A549 (cell line): ENCODE measurements around the gene FADS6. TPM values are rescaled to one million over a fixed set of nuclear protein-coding genes. Genes with fewer than 3 reads are reported as not detected.
"Not testable (repeated sequence)": the region's sequence is repeated elsewhere in the genome, so short reads cannot be mapped to it uniquely, and the experiment has no call there.

Experiments
- ATAC-seq, 2 experiments: fragments of 200-7000 bp in 1 of 2; fragments of >200 bp in 1 of 2; cut with Nextera tagmentation in 1 of 2; cut with Tn5 transposase in 1 of 2; 3 replicates each; pipeline versions ENCODE4 v1.8.0 to v1.9.1; 2018 to 2020; ENCODE audit warnings: mild to moderate bottlenecking in 1 of 2, moderate library complexity in 1 of 2
- CTCF ChIA-PET: fragments of 300-600 bp; sonication (Branson Sonifier 250); formaldehyde crosslinking; extraction: SDS; loops from one replicate; lab custom pipeline; 2021; ENCODE audit warnings: antibody characterized with exemption, inconsistent platforms; lab: Yijun Ruan, JAX
- POLR2A ChIA-PET: fragments of 350-600 bp; formaldehyde crosslinking; extraction: SDS; loops from one replicate; lab custom pipeline; 2021; ENCODE audit warnings: antibody characterized with exemption, inconsistent platforms; lab: Yijun Ruan, JAX
- DNase-seq, 2 experiments: peaks; one replicate each; pipeline versions ENCODE4 v3.0.0 to v3.0.0-alpha.2; 2011 to 2016; ENCODE audit warnings: low read depth in 1 of 2, low spot score in 1 of 2
- FAIRE-seq: peaks from 2 replicates; lab custom pipeline; 2011; peaks lifted over from hg19 to GRCh38; lab: Jason Lieb, UNC
- H3K27ac ChIP-seq, 2 experiments: fragments of >200 bp; sonication (Bioruptor Twin); formaldehyde crosslinking; 3 replicates each; pipeline ENCODE4 v1.5.1; 2016 to 2017
- H3K4me1 ChIP-seq: fragments of >200 bp; sonication (Bioruptor Twin); formaldehyde crosslinking; 3 replicates; pipeline ENCODE4 v1.6.1; 2016
- H3K4me2 ChIP-seq: fragments of >200 bp; sonication (Bioruptor Twin); formaldehyde crosslinking; 3 replicates; pipeline ENCODE4 v1.6.1; 2016
- H3K4me3 ChIP-seq: fragments of >200 bp; sonication (Bioruptor Twin); formaldehyde crosslinking; 3 replicates; pipeline ENCODE4 v1.5.1; 2016
- H3K9me3 ChIP-seq: fragments of >200 bp; sonication (Bioruptor Twin); formaldehyde crosslinking; 3 replicates; pipeline ENCODE4 v1.6.1; 2016
- CBX2 ChIP-seq: fragments of 200-600 bp; sonication (generic); IDR thresholded peaks from 2 replicates; pipeline ENCODE4 v1.6.1; 2016; ENCODE audit warnings: low read depth, mild to moderate bottlenecking, borderline replicate concordance
- CBX8 ChIP-seq: fragments of 200-600 bp; sonication (generic); IDR thresholded peaks from 2 replicates; pipeline ENCODE4 v1.6.1; 2016
- CEBPB ChIP-seq, 2 experiments: fragments of >200 bp in 1 of 2; sonication (Bioruptor Twin) in 1 of 2; formaldehyde crosslinking in 1 of 2; IDR thresholded peaks; 2 replicates each; pipeline ENCODE4 v1.6.1; 2012 to 2016
- EP300 ChIP-seq, 2 experiments: fragments of >200 bp; sonication (Bioruptor Twin); formaldehyde crosslinking; IDR thresholded peaks; 2 replicates in 1 of 2; 3 replicates in 1 of 2; pipeline ENCODE4 v1.6.1; 2016 to 2017
- ESRRA ChIP-seq: fragments of 150-350 bp; IDR thresholded peaks from 2 replicates; pipeline ENCODE4 v1.6.1; 2014; ENCODE audit warnings: mild to moderate bottlenecking, low read length, borderline replicate concordance
- HOXB13 ChIP-seq: fragments of 250-450 bp; sonication (Bioruptor Pico); IDR thresholded peaks from 2 replicates; pipeline ENCODE4 v1.5.0; 2020; ENCODE audit warnings: low read depth, mild to moderate bottlenecking, moderate library complexity
- HOXB5 ChIP-seq: fragments of 250-450 bp; sonication (Bioruptor Pico); IDR thresholded peaks from 2 replicates; pipeline ENCODE4 v1.5.0; 2020; ENCODE audit warnings: mild to moderate bottlenecking, moderate library complexity
- JUNB ChIP-seq: fragments of >200 bp; sonication (Bioruptor Twin); formaldehyde crosslinking; IDR thresholded peaks from 2 replicates; pipeline ENCODE4 v1.6.1; 2016
- KDM5A ChIP-seq: fragments of 200-600 bp; sonication (generic); IDR thresholded peaks from 2 replicates; pipeline ENCODE4 v1.6.1; 2016; ENCODE audit warnings: antibody characterized with exemption, mild to moderate bottlenecking
- MAZ ChIP-seq: fragments of 150-350 bp; IDR thresholded peaks from 2 replicates; pipeline ENCODE4 v1.6.1; 2014; ENCODE audit warnings: antibody characterized with exemption, low read depth, low read length, borderline replicate concordance
- NFE2L2 ChIP-seq: fragments of 150-350 bp; conservative IDR thresholded peaks from 2 replicates; pipeline ENCODE4 v1.6.1; 2014; ENCODE audit warnings: low read length
- RFX5 ChIP-seq: fragments of 450-650 bp; IDR thresholded peaks from 2 replicates; pipeline ENCODE4 v1.7.1; 2014; ENCODE audit warnings: antibody characterized with exemption, mild to moderate bottlenecking, moderate library complexity
- TP53 ChIP-seq: fragments of 250-450 bp; sonication (Bioruptor Pico); IDR thresholded peaks from 2 replicates; pipeline ENCODE4 v1.5.0; 2021; ENCODE audit warnings: mild to moderate bottlenecking, moderate library complexity
- ZSCAN20 ChIP-seq: fragments of 250-450 bp; sonication (Bioruptor Pico); IDR thresholded peaks from 2 replicates; pipeline ENCODE4 v1.8.0; 2022; ENCODE audit warnings: mild to moderate bottlenecking, moderate library complexity
- WGBS: methylation state at CpG from one replicate; pipeline ENCODE4 v1.1.6; 2017; ENCODE audit errors: missing lambda C conversion rate; 5-methylcytosine and 5-hydroxymethylcytosine counted together
- polyA plus RNA-seq, 4 experiments: library from polyadenylated mRNA; depleted of rRNA in 3 of 4; stranded (reverse); fragments of >200 nt; fragmentation: RNase III in 1 of 4; extraction: RNeasy Plus Mini Kit Qiagen cat#74134 plus additional on column Dnase treatment in 1 of 4; gene quantifications; 2 replicates in 3 of 4; 3 replicates in 1 of 4; pipeline ENCODE4 v1.2.3, GENCODE V29; 2011 to 2017
- TF ChIP-seq, protein P1 (sequence below): IDR thresholded peaks from 2 replicates; pipeline ENCODE4 v1.6.1; 2012; ENCODE audit warnings: low read depth, borderline replicate concordance
- TF ChIP-seq, protein P2 (sequence below): IDR thresholded peaks from 2 replicates; pipeline ENCODE4 v1.6.1; 2012
- TF ChIP-seq, protein P3 (sequence below): fragments of 250-450 bp; sonication (Bioruptor Pico); IDR thresholded peaks from 2 replicates; pipeline ENCODE4 v1.5.0; 2020; ENCODE audit warnings: low read depth, mild to moderate bottlenecking, moderate library complexity
- TF ChIP-seq, protein P4 (sequence below): fragments of >200 bp; sonication (Bioruptor Twin); formaldehyde crosslinking; IDR thresholded peaks from 2 replicates; pipeline ENCODE4 v1.6.1; 2016

The FADS6 gene
- polyA plus RNA-seq, 2 of the 4 experiments (the other 2 are of a cell fraction): 0.04 TPM; not detected in 1

DNA sequence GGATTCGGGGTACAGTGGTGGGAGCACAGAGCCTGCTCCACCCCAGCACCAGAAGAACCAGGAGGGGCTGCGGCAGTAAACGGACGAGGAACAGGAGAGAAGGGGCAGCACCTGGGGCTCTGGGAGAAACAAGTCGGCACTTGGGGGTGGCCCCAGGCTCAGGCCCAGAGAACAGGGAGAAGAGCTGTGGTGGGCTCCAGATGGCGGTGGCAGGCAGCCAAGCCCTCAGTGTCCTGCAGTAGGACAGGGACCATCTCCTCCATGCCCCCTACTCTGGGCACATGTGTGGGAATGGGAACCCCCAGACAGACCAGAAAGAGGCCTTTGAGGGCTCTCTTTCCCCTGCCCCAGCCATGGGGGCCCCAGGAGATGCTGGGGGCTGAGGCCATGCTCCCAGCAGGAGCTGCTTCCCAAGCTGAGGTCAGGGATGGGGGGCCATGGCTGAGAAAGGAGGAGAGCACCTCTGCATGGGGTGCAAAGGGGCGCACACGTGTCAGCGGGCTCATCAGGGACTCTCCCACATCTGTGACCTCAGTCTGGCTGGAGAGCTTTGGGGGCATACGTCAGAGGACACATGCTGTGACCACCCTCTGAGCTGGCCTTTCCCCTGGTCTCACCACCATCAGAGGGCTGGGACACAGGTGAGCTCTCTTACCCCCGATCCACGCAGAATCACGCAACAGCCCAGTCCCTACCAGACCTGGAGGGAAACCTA is 22.9 kb upstream of the FADS6 start:
- Histone ChIP-seq H3K27ac (no peak overlapping the region), H3K9me3 (no peaks in the 10 kb centered on the region), H3K4me1 (peaks cover 5% of the 10 kb centered on the region; the same call in 1 of the 3 replicates), H3K4me2 (no peak overlapping the region), H3K4me3 (no peak overlapping the region)
- FAIRE-seq (no peak), ATAC-seq (no peak), DNase-seq (no peak)
- POLR2A ChIA-PET: no interaction called here
- CTCF ChIA-PET: interaction anchor here (1.0 to 42.0 kb wide), 5 partner anchors 8 to 55 kb away, joined by 3 to 1448 read pairs (median 3); partner anchors contain the start of genes HID1 and OTOP2
- no peak for TF ChIP-seq EP300 (IDR thresholded peaks at IDR 0.05)
- TF ChIP-seq CBX2: no peak
- no peak for TF ChIP-seq ESRRA
- WGBS: 72% methylated on average over 11 of the region's 13 CpGs

DNA sequence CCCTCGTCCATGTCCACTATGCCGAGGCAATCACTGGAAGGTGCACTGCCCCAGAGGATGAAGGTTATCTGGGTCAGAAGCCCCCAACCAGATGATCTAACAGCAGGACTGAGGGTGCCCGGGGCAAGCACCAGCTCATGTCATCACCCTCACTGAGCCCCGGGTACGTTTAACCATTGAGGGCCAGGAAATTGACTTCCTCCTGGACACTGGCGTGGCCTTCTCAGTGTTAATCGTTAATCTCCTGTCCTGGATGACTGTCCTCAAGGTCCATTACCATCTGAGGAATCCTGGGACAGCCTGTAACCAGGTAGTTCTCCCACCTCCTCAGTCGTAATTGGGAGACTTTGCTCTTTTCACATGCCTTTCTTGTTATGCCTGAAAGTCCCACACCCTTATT is 18.0 kb upstream of the FADS6 start:
- H3K4me2 ChIP-seq, H3K4me1 ChIP-seq, FAIRE-seq, H3K4me3 ChIP-seq, H3K27ac ChIP-seq, ATAC-seq, DNase-seq, POLR2A ChIA-PET, H3K9me3 ChIP-seq: not testable (repeated sequence)
- CTCF ChIA-PET: interaction anchor here (0.7 to 5.1 kb wide), 5 partner anchors 9 to 195 kb away, joined by 3 to 25 read pairs (median 7); partner anchors contain the start of genes OTOP2 and USH1G
- WGBS: 40% methylated on average over 8 of the region's 8 CpGs

DNA sequence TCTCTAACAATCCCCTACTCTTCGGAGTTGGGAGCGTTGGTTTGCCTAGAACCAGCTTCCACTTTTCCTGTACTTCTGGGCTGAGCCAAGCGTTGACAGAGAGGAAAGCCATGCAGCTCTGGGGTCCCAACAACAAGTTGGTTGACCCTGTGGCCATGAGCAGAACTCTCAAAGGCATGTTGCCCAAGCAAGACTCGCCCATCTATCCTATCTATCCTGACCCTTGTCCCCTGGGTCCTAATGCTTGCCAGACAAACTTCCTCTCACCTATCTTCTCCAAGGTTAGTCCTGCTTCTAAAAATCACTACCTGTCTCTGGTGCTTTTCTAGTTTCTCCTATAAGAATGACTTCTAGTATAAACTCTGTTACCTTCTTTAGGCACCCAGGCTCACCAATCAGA is 15.7 kb upstream of the FADS6 start:
- WGBS: 39% methylated on average over 4 of the region's 4 CpGs
- CTCF ChIA-PET: interaction anchor here (2.1 to 3.2 kb wide), 3 partner anchors 11 to 52 kb away, joined by 6 to 14 read pairs (median 11); partner anchors contain the start of gene OTOP2
- ATAC-seq, FAIRE-seq, H3K4me3 ChIP-seq, H3K4me2 ChIP-seq, H3K4me1 ChIP-seq, DNase-seq, H3K9me3 ChIP-seq, H3K27ac ChIP-seq, POLR2A ChIA-PET: not testable (repeated sequence)

DNA sequence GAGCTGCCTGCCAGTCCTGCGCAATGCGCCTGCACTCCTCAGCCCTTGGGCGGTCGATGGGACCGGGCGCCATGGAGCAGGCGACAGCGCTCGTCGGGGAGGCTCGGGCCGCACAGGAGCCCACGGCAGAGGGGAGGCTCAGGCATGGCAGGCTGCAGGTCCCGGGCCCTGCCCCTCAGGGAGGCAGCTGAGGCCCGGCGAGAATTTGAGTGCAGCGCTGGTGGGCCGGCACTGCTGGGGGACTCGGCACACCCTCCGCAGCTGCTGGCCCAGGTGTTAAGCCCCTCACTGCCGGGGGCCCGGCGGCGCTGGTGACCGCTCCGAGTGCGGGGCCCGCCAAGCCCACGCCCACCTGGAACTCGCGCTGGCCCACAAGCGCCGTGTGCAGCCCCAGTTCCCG is 13.6 kb upstream of the FADS6 start:
- DNase-seq (no peak), ATAC-seq (no peak), FAIRE-seq (no peak)
- Histone ChIP-seq H3K4me3 (no peak overlapping the region), H3K4me1 (no peaks in the 10 kb centered on the region), H3K9me3 (no peaks in the 10 kb centered on the region), H3K4me2 (no peak overlapping the region), H3K27ac (no peak overlapping the region)
- TF ChIP-seq CBX2 (no peak), TP53 (no peak), ESRRA (no peak), ZSCAN20 (CRISPR knock-in tag) (no peak), KDM5A (no peak), CEBPB (IDR thresholded peaks at IDR 0.05) (no peak), RFX5 (no peak), MAZ (no peak), CBX8 (no peak), HOXB13 (CRISPR knock-in tag) (no peak), HOXB5 (CRISPR knock-in tag) (no peak), JUNB (no peak), NFE2L2 (no peak)
- TF ChIP-seq, protein P1, sequence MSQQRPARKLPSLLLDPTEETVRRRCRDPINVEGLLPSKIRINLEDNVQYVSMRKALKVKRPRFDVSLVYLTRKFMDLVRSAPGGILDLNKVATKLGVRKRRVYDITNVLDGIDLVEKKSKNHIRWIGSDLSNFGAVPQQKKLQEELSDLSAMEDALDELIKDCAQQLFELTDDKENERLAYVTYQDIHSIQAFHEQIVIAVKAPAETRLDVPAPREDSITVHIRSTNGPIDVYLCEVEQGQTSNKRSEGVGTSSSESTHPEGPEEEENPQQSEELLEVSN: no peak
- TF ChIP-seq, protein P2, sequence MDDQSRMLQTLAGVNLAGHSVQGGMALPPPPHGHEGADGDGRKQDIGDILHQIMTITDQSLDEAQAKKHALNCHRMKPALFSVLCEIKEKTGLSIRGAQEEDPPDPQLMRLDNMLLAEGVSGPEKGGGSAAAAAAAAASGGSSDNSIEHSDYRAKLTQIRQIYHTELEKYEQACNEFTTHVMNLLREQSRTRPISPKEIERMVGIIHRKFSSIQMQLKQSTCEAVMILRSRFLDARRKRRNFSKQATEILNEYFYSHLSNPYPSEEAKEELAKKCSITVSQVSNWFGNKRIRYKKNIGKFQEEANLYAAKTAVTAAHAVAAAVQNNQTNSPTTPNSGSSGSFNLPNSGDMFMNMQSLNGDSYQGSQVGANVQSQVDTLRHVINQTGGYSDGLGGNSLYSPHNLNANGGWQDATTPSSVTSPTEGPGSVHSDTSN: no peak
- TF ChIP-seq, protein P3, sequence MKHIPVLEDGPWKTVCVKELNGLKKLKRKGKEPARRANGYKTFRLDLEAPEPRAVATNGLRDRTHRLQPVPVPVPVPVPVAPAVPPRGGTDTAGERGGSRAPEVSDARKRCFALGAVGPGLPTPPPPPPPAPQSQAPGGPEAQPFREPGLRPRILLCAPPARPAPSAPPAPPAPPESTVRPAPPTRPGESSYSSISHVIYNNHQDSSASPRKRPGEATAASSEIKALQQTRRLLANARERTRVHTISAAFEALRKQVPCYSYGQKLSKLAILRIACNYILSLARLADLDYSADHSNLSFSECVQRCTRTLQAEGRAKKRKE (CRISPR knock-in tag): no peak
- TF ChIP-seq, protein P4, sequence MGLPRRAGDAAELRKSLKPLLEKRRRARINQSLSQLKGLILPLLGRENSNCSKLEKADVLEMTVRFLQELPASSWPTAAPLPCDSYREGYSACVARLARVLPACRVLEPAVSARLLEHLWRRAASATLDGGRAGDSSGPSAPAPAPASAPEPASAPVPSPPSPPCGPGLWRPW: no peak
- WGBS: 90% methylated on average over 34 of the region's 34 CpGs
- ChIA-PET POLR2A (no interaction called here), CTCF (interaction anchor here (1.2 to 5.8 kb wide), 8 partner anchors 13 to 54 kb away, joined by 3 to 44 read pairs (median 7); partner anchors contain the start of genes FADS6, OTOP2 and USH1G)
